OCI-LY7 (cell line): ENCODE data around the gene DDIAS. TPM values are rescaled to one million over a fixed set of nuclear protein-coding genes. Genes with fewer than 3 reads are reported as not detected.

Experiments
- BruUV-seq: library from RNA; stranded (reverse); fragments of 400-500 nt; replicated peaks from 2 replicates; lab custom pipeline; 2021; lab: Mats Ljungman, UMichigan
- CTCF ChIA-PET: fragments of 300-600 bp; sonication (Branson Sonifier 250); formaldehyde crosslinking; loops from one replicate; lab custom pipeline; 2022; ENCODE audit warnings: antibody characterized with exemption; ENCODE audit not compliant: unreplicated experiment; lab: Charles Lee
- POLR2A ChIA-PET: fragments of 300-600 bp; sonication (Branson Sonifier 250); formaldehyde crosslinking; loops from one replicate; lab custom pipeline; 2022; ENCODE audit warnings: antibody characterized with exemption; lab: Charles Lee
- DNase-seq: peaks from one replicate; pipeline ENCODE4 v3.0.0-alpha.2; 2015; ENCODE audit warnings: low spot score
- H2AFZ ChIP-seq: fragments of 200-600 bp; sonication (generic), shearing (Covaris generic); 2 replicates; pipeline ENCODE4 v1.6.1; 2014; ENCODE audit warnings: mild to moderate bottlenecking, antibody characterized with exemption, low read length, moderate library complexity
- H3K27ac ChIP-seq: fragments of 200-600 bp; sonication (generic); 2 replicates; pipeline ENCODE4 v1.5.1; 2014; ENCODE audit warnings: mixed run types, low read depth, mild to moderate bottlenecking, moderate library complexity, low read length, inconsistent platforms; ENCODE audit not compliant: poor library complexity, severe bottlenecking
- H3K36me3 ChIP-seq: fragments of 200-600 bp; sonication (generic); 2 replicates; pipeline ENCODE4 v1.6.1; 2014; ENCODE audit warnings: mild to moderate bottlenecking, antibody characterized with exemption, low read length, moderate library complexity, mixed read lengths; ENCODE audit not compliant: insufficient read depth
- H3K4me1 ChIP-seq: fragments of 200-600 bp; sonication (generic); 2 replicates; pipeline ENCODE4 v1.5.1; 2014; ENCODE audit warnings: mild to moderate bottlenecking, low read length; ENCODE audit not compliant: insufficient read depth, poor library complexity, severe bottlenecking
- H3K4me2 ChIP-seq: fragments of 200-600 bp; sonication (generic); 2 replicates; pipeline ENCODE4 v1.6.1; 2014; ENCODE audit warnings: mild to moderate bottlenecking, low read length
- H3K4me3 ChIP-seq: fragments of 200-600 bp; sonication (generic); 2 replicates; pipeline ENCODE4 v1.5.1; 2014; ENCODE audit warnings: mild to moderate bottlenecking, low read depth, low read length; ENCODE audit not compliant: poor library complexity, severe bottlenecking
- H3K79me2 ChIP-seq: fragments of 200-600 bp; sonication (generic); 2 replicates; pipeline ENCODE4 v1.6.1; 2016; ENCODE audit warnings: low read depth, mild to moderate bottlenecking, low read length, moderate library complexity, mixed read lengths; ENCODE audit not compliant: insufficient read depth
- H3K9me2 ChIP-seq: fragments of 200-600 bp; sonication (generic); 2 replicates; pipeline ENCODE4 v1.6.1; 2016; ENCODE audit warnings: mild to moderate bottlenecking, low read length, mixed read lengths; ENCODE audit not compliant: insufficient read depth
- H3K9me3 ChIP-seq: fragments of 200-600 bp; sonication (generic); 2 replicates; pipeline ENCODE4 v1.6.1; 2014; ENCODE audit warnings: mild to moderate bottlenecking, mixed run types, low read length, mixed read lengths
- H4K20me1 ChIP-seq: fragments of 200-600 bp; sonication (generic); 2 replicates; pipeline ENCODE4 v1.6.1; 2014; ENCODE audit warnings: mild to moderate bottlenecking, antibody characterized with exemption, low read length, moderate library complexity, mixed read lengths; ENCODE audit not compliant: insufficient read depth
- CTCF ChIP-seq: fragments of 200-600 bp; sonication (generic); conservative IDR thresholded peaks from 2 replicates; pipeline ENCODE4 v1.5.1; 2014; ENCODE audit warnings: mild to moderate bottlenecking, antibody characterized with exemption, low read length, moderate library complexity, mixed read lengths
- EZH2phosphoT487 ChIP-seq: fragments of 200-600 bp; sonication (generic); IDR thresholded peaks from 2 replicates; pipeline ENCODE4 v1.6.1; 2018; ENCODE audit warnings: low read depth, borderline replicate concordance, mild to moderate bottlenecking, mixed run types, antibody characterized with exemption, low read length, moderate library complexity, mixed read lengths
- intact Hi-C: fragments of 100-400 bp; cut with micrococcal nuclease; formaldehyde crosslinking; loops from one replicate; pipeline ENCODE4 v1.10.0; 2022; ENCODE audit not compliant: unreplicated experiment
- total RNA-seq, 2 experiments: library from RNA; depleted of rRNA in 1 of 2; stranded (reverse); fragments of >200 nt in 1 of 2; shearing (Covaris generic) in 1 of 2; gene quantifications; 2 replicates each; pipeline ENCODE4 v1.2.3, GENCODE V29; 2014 to 2022

The DDIAS gene
- total RNA-seq, 2 experiments from 2014 or later, result 16.7 to 23.1 TPM

- POLR2A ChIA-PET, result interaction anchor here (0.9 to 1.9 kb wide), 7 partner anchors 33 to 391 kb away, joined by 3 to 6 read pairs (median 3); no protein-coding TSS in a partner anchor
- Histone ChIP-seq H3K9me3 (no peaks in the 10 kb centered on the region), H3K9me2 (no peaks in the 10 kb centered on the region), H2AFZ (peak overlapping the region; percentile 80; the same call in 1 of the 2 replicates), H3K4me3 (peak overlapping the region; percentile 79), H3K4me1 (peaks cover 47% of the 10 kb centered on the region), H3K4me2 (peak overlapping the region; percentile 81), H3K36me3 (no peaks in the 10 kb centered on the region; the same call in 1 of the 2 replicates), H3K27ac (peak overlapping the region; percentile 10), H3K79me2 (peaks cover 31% of the 10 kb centered on the region), H4K20me1 (peaks cover 14% of the 10 kb centered on the region; the same call in 1 of the 2 replicates)
- CTCF ChIA-PET, result interaction anchor here (1.5 kb wide), 1 partner anchor 32 kb away, joined by 5 read pairs; no protein-coding TSS in a partner anchor
- TF ChIP-seq CTCF (no peak), EZH2phosphoT487 (no peak)
- peak; percentile 60 for DNase-seq
- BruUV-seq, result TSS peak; percentile 58
- intact Hi-C loops, result no loop called here
Observed at GRCh38 chr11:82899186-82899820, 2.2 kb upstream of the DDIAS start.

GRCh38 chr11:82899957-82900276, 1.6 kb upstream of the DDIAS start:
- Histone ChIP-seq H3K27ac (peak overlapping the region; percentile 67), H3K4me1 (peaks cover 53% of the 10 kb centered on the region), H3K79me2 (peaks cover 37% of the 10 kb centered on the region), H3K36me3 (no peaks in the 10 kb centered on the region; the same call in 1 of the 2 replicates), H2AFZ (peak overlapping the region; percentile 80), H3K9me2 (no peaks in the 10 kb centered on the region), H4K20me1 (peaks cover 18% of the 10 kb centered on the region; the same call in 1 of the 2 replicates), H3K4me2 (peak overlapping the region; percentile 81), H3K4me3 (peak overlapping the region; percentile 79), H3K9me3 (no peaks in the 10 kb centered on the region)
- no peak for DNase-seq
- CTCF ChIA-PET, result interaction anchor here (1.5 kb wide), 1 partner anchor 33 kb away, joined by 5 read pairs; no protein-coding TSS in a partner anchor
- TF ChIP-seq CTCF (no peak), EZH2phosphoT487 (no peak)
- no TSS peak for BruUV-seq
- intact Hi-C loops, result loop anchor here (1.0 to 10.0 kb wide), 4 partner anchors 33 to 385 kb away; partner anchors contain the start of genes ANKRD42 and PCF11
- POLR2A ChIA-PET, result interaction anchor here (0.6 to 2.5 kb wide), 11 partner anchors 10 to 390 kb away, joined by 3 to 16 read pairs (median 4); no protein-coding TSS in a partner anchor
